Measurements from ENCODE around the gene MARCHF2. TPM values are rescaled to one million over a fixed set of nuclear protein-coding genes. Genes with fewer than 3 reads are reported as not detected.

MARCHF2 gene
- total and polyA plus RNA-seq, 9 of the 15 experiments (the other 6 are each of a cell fraction or from before 2014, with no cell fraction given): 0.39 to 6.4 (median 2.2) TPM

GRCh38 chr19:8444677-8445487 lies 31.8 kb downstream of the MARCHF2 start, which contains the start of gene HNRNPM (continued):
- TF ChIP-seq ZMIZ1 (IDR thresholded peaks at IDR 0.05; ENCODE audit: low read depth in 2 of 2, low read length in 2 of 2): peak in 1 of 2 experiments; percentile 18; a peak in 2 of 4 replicates
- no peak for TF ChIP-seq FOXJ3 (CRISPR knock-in tag; IDR thresholded peaks at IDR 0.05)
- 0 out of 2 replicates have a peak, but pooled peaks have one; percentile 60 for TF ChIP-seq IRF1 (CRISPR knock-in tag; IDR thresholded peaks at IDR 0.05; ENCODE audit: borderline replicate concordance)
- peak in 1 of 2 experiments; percentile 64; a peak in 2 of 4 replicates for TF ChIP-seq FOXK2 (conservative IDR thresholded peaks at IDR 0.05 in 1 of 2, IDR thresholded peaks at IDR 0.05 in 1 of 2; ENCODE audit: low read depth in 2 of 2)
- TF ChIP-seq DEAF1 (CRISPR knock-in tag; IDR thresholded peaks at IDR 0.05): no peak
- TF ChIP-seq FOS (IDR thresholded peaks at IDR 0.05; ENCODE audit: extremely low read depth, insufficient read length): peak; percentile 60
- no peak for TF ChIP-seq ZNF175 (CRISPR knock-in tag; IDR thresholded peaks at IDR 0.05; ENCODE audit: low read depth)
- TF ChIP-seq ZHX1 (conservative IDR thresholded peaks at IDR 0.05; ENCODE audit: low read length): 0 out of 2 replicates have a peak, but pooled peaks have one; percentile 71
- TF ChIP-seq MYNN (IDR thresholded peaks at IDR 0.05): no peak
- TF ChIP-seq MYNN (CRISPR knock-in tag; IDR thresholded peaks at IDR 0.05): 0 out of 2 replicates have a peak, but pooled peaks have one; percentile 44
- peak; percentile 62 to 63; a peak in 2 of 4 replicates for TF ChIP-seq UBTF (IDR thresholded peaks at IDR 0.05; ENCODE audit: borderline replicate concordance in 1 of 2, low read depth in 2 of 2, low read length in 2 of 2)
- TF ChIP-seq SNRNP70 (optimal IDR thresholded peaks at IDR 0.05; ENCODE audit: low read depth, low read length): no peak
- TF ChIP-seq TOE1 (IDR thresholded peaks at IDR 0.05; ENCODE audit: borderline replicate concordance): peak; percentile 94
- no peak for TF ChIP-seq TOE1 (CRISPR knock-in tag; IDR thresholded peaks at IDR 0.05; ENCODE audit: borderline replicate concordance, low read depth)
